ENCODE measurements around the gene PTPRCAP. TPM values are rescaled to one million over a fixed set of nuclear protein-coding genes. Genes with fewer than 3 reads are reported as not detected.

Gene PTPRCAP
- total and polyA plus RNA-seq, 4 donors: 8.8 to 19.0 (median 12.3) TPM

GRCh38 chr11:67421430-67422031 lies 16.0 kb downstream of the PTPRCAP start:
- ATAC-seq (ENCODE audit: insufficient read depth, low FRiP score) (no peak), DNase-seq (no peak)
- Histone ChIP-seq H3K9ac (ENCODE audit: insufficient read depth in 1 of 2, low read length in 2 of 2) (no peak overlapping the region), H3K4me3 (no peak overlapping the region), H3K9me3 (ENCODE audit: control insufficient read depth in 4 of 4, insufficient read depth in 3 of 4, low read length in 3 of 4) (peaks cover 0 to 2% (median 0%) of the 10 kb centered on the region in 4 donors), H3K36me3 (ENCODE audit: control insufficient read depth in 4 of 4, insufficient read depth in 4 of 4, low read length in 4 of 4) (no peaks in the 10 kb centered on the region), H3K27me3 (ENCODE audit: control insufficient read depth in 3 of 3, insufficient read depth in 3 of 3, low read length in 2 of 3) (no peaks in the 10 kb centered on the region), H3K27ac (ENCODE audit: low read depth in 1 of 2, low read length in 1 of 2) (peak overlapping the region in 1 of 2 donors; percentile 76), H3K4me1 (ENCODE audit: control insufficient read depth in 5 of 5, insufficient read depth in 5 of 5, low read length in 5 of 5) (peaks cover 0 to 37% (median 11%) of the 10 kb centered on the region in 5 donors)
- 72 to 77% methylated on average over 22 of the region's 22 CpGs for WGBS, 2 donors
- TF ChIP-seq CTCF (IDR thresholded peaks at IDR 0.05; ENCODE audit: control extremely low read depth, extremely low read depth): no peak

- H3K36me3 ChIP-seq (ENCODE audit: control insufficient read depth in 4 of 4, insufficient read depth in 4 of 4, low read length in 4 of 4): no peaks in the 10 kb centered on the region
- ATAC-seq (ENCODE audit: insufficient read depth, low FRiP score): peak; percentile 97
Observed at GRCh38 chr11:67420646-67421429, 16.6 kb downstream of the PTPRCAP start.

GRCh38 chr11:67420147-67420645 lies 17.3 kb downstream of the PTPRCAP start:
- H3K4me1 ChIP-seq (ENCODE audit: control insufficient read depth in 5 of 5, insufficient read depth in 5 of 5, low read length in 5 of 5): peaks cover 0 to 41% (median 13%) of the 10 kb centered on the region in 5 donors
- WGBS, 2 donors: 38 to 43% methylated on average over 15 of the region's 15 CpGs
- no peak for ATAC-seq (ENCODE audit: insufficient read depth, low FRiP score)
- no peak for TF ChIP-seq CTCF (IDR thresholded peaks at IDR 0.05; ENCODE audit: control extremely low read depth, extremely low read depth)
- no peak overlapping the region for H3K9ac ChIP-seq (ENCODE audit: insufficient read depth in 1 of 2, low read length in 2 of 2)
- no peak for DNase-seq
- no peaks in the 10 kb centered on the region for H3K27me3 ChIP-seq (ENCODE audit: control insufficient read depth in 3 of 3, insufficient read depth in 3 of 3, low read length in 2 of 3)
- peaks cover 0 to 2% (median 0%) of the 10 kb centered on the region in 4 donors for H3K9me3 ChIP-seq (ENCODE audit: control insufficient read depth in 4 of 4, insufficient read depth in 3 of 4, low read length in 3 of 4)
- H3K4me3 ChIP-seq: peak overlapping the region; percentile 57
- H3K36me3 ChIP-seq (ENCODE audit: control insufficient read depth in 4 of 4, insufficient read depth in 4 of 4, low read length in 4 of 4): no peaks in the 10 kb centered on the region
- peak overlapping the region; percentile 92 to 94 for H3K27ac ChIP-seq (ENCODE audit: low read depth in 1 of 2, low read length in 1 of 2)

More at GRCh38 chr11:67420646-67421429, 16.6 kb downstream of the PTPRCAP start:
- no peak for TF ChIP-seq CTCF (IDR thresholded peaks at IDR 0.05; ENCODE audit: control extremely low read depth, extremely low read depth)
- Histone ChIP-seq H3K4me1 (ENCODE audit: control insufficient read depth in 5 of 5, insufficient read depth in 5 of 5, low read length in 5 of 5) (peaks cover 0 to 41% (median 12%) of the 10 kb centered on the region in 5 donors), H3K4me3 (peak overlapping the region; percentile 57), H3K27ac (ENCODE audit: low read depth in 1 of 2, low read length in 1 of 2) (peak overlapping the region; percentile 92 to 94), H3K27me3 (ENCODE audit: control insufficient read depth in 3 of 3, insufficient read depth in 3 of 3, low read length in 2 of 3) (no peaks in the 10 kb centered on the region), H3K9me3 (ENCODE audit: control insufficient read depth in 4 of 4, insufficient read depth in 3 of 4, low read length in 3 of 4) (peaks cover 0 to 2% (median 0%) of the 10 kb centered on the region in 4 donors), H3K9ac (ENCODE audit: insufficient read depth in 1 of 2, low read length in 2 of 2) (no peak overlapping the region)
- DNase-seq: peak; percentile 95 to 98 (median 96)
- 1% methylated on average over 72 to 97 of the region's 97 CpGs for WGBS, 2 donors
